K562 (cell line): ENCODE results near the gene TIPIN. TPM values are rescaled to one million over a fixed set of nuclear protein-coding genes. Genes with fewer than 3 reads are reported as not detected.

Experiments
- DMBX1 ChIP-seq: fragments of 250-450 bp; sonication (Bioruptor Pico); IDR thresholded peaks from 2 replicates; pipeline ENCODE4 v1.8.0; 2022; ENCODE audit warnings: inconsistent platforms, mild to moderate bottlenecking, moderate library complexity, borderline replicate concordance
- MYC ChIP-seq, 2 experiments: fragments of 250-450 bp in 1 of 2; sonication (Bioruptor Pico) in 1 of 2; IDR thresholded peaks; 2 replicates each; pipeline versions ENCODE4 v1.5.1 to v1.6.1; 2012 to 2021; ENCODE audit warnings: low read depth in 2 of 2, borderline replicate concordance in 1 of 2, improper control_type of control experiment in 1 of 2, low read length in 1 of 2, mild to moderate bottlenecking in 1 of 2, moderate library complexity in 1 of 2
- NCOA1 ChIP-seq: fragments of 450-650 bp; IDR thresholded peaks from 2 replicates; pipeline ENCODE4 v1.6.1; 2016; ENCODE audit warnings: low read depth
- NCOA2 ChIP-seq, 2 experiments: fragments of 450-650 bp; IDR thresholded peaks; 2 replicates each; pipeline ENCODE4 v1.6.1; 2018; ENCODE audit warnings: mild to moderate bottlenecking in 2 of 2, moderate library complexity in 1 of 2; ENCODE audit not compliant: partially characterized antibody in 2 of 2
- RB1 ChIP-seq: fragments of 450-650 bp; IDR thresholded peaks from 2 replicates; pipeline ENCODE4 v1.6.1; 2017; ENCODE audit warnings: low read depth, mild to moderate bottlenecking
- RUNX1 ChIP-seq: sonication (generic); IDR thresholded peaks from 2 replicates; pipeline ENCODE4 v1.6.1; 2016; ENCODE audit warnings: antibody characterized with exemption, low read depth
- SRSF1 ChIP-seq: fragments of 200-400 bp; formaldehyde crosslinking; IDR thresholded peaks from 2 replicates; pipeline ENCODE4 v1.6.1; 2017; ENCODE audit warnings: mild to moderate bottlenecking, low read depth, low read length, moderate library complexity
- STAT5A ChIP-seq: IDR thresholded peaks from 2 replicates; pipeline ENCODE4 v1.6.1; 2012; ENCODE audit warnings: low read length, inconsistent platforms, borderline replicate concordance
- TAF1 ChIP-seq: IDR thresholded peaks from 2 replicates; pipeline ENCODE4 v1.6.1; 2011; ENCODE audit warnings: mild to moderate bottlenecking, low read length, moderate library complexity; ENCODE audit not compliant: insufficient read depth, control insufficient read depth, severe bottlenecking; ENCODE audit errors: extremely low read depth
- TRIM28 ChIP-seq: fragments of 450-650 bp; IDR thresholded peaks from 2 replicates; pipeline ENCODE4 v1.6.1; 2017
- polyA plus RNA-seq, 8 experiments: library from polyadenylated mRNA; depleted of rRNA in 4 of 8; stranded (reverse) in 5 of 8; unstranded in 3 of 8; fragments of >200 nt; fragmentation: Nextera tagmentation in 2 of 8; fragmentation: Illumina TruSeq in 1 of 8; extraction: Ambion mirVana in 2 of 8; extraction: Trizol in 1 of 8; gene quantifications; 2 replicates each; pipeline versions ENCODE4 v1.2.1 to v1.2.3, GENCODE V29; 2011 to 2014; ENCODE audit warnings: inconsistent platforms in 1 of 8, missing spikeins in 1 of 8
- total RNA-seq, 7 experiments: library from RNA; depleted of rRNA in 6 of 7; stranded (reverse); fragments of >200 nt in 6 of 7; fragmentation: Illumina TruSeq in 2 of 7; extraction: Trizol in 2 of 7; gene quantifications; 2 replicates each; pipeline versions ENCODE4 v1.2.1 to v1.2.3, GENCODE V29; 2011 to 2021; ENCODE audit warnings: low replicate concordance in 1 of 7
- TF ChIP-seq, protein P1 (sequence below): fragments of 450-650 bp; IDR thresholded peaks from 2 replicates; pipeline ENCODE4 v1.6.1; 2018; ENCODE audit not compliant: partially characterized antibody
- TF ChIP-seq, protein P2 (sequence below): fragments of 450-650 bp; formaldehyde crosslinking; IDR thresholded peaks from 2 replicates; pipeline ENCODE4 v1.4.0; 2022; ENCODE audit warnings: mild to moderate bottlenecking, moderate library complexity

TIPIN gene
- total and polyA plus RNA-seq, 9 of the 15 experiments (the other 6 are each of a cell fraction or from before 2014, with no cell fraction given): 22.9 to 61.4 (median 42.0) TPM

DNA sequence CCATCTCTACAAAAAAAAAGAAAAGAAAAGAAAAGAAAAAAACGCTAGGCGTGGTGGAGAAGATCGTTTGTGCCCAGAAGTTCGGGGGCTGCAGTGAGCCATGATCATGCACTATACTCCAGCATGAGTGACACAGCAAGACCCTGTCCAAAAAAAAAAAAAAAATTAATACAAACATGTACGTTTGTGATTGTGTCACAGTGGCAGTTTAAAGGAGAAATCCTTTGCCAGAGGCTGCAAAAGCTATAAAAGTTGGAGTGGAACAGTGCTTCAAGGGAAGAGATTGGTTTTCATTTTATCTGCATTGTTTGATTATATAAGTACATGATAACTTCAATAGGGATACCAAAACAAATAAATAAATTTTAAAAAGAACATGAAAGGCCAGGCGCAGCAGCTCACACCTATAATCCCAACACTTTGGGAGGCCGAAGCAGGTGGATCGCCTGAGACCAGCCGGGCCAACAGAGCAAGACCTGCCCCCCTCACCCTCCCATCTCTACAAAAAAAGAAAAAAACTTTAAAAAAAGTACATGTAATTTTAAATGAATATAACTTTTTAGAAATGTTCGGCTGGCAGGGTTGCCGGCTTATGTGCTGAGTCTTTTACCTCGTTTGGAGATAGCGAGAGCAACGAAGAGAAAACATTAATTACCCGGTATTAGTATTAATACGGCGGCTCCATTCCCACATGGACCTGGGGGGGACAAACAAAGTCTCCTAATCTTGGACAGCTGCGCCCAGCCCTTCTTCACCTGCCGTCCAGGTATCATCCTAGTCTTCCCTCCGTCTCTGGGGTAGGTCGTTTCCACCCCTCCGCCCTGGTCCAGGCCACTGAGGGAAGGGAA, 63.7 kb downstream of the TIPIN start (continued):
- no peak for TF ChIP-seq RUNX1
- TF ChIP-seq, protein P1, sequence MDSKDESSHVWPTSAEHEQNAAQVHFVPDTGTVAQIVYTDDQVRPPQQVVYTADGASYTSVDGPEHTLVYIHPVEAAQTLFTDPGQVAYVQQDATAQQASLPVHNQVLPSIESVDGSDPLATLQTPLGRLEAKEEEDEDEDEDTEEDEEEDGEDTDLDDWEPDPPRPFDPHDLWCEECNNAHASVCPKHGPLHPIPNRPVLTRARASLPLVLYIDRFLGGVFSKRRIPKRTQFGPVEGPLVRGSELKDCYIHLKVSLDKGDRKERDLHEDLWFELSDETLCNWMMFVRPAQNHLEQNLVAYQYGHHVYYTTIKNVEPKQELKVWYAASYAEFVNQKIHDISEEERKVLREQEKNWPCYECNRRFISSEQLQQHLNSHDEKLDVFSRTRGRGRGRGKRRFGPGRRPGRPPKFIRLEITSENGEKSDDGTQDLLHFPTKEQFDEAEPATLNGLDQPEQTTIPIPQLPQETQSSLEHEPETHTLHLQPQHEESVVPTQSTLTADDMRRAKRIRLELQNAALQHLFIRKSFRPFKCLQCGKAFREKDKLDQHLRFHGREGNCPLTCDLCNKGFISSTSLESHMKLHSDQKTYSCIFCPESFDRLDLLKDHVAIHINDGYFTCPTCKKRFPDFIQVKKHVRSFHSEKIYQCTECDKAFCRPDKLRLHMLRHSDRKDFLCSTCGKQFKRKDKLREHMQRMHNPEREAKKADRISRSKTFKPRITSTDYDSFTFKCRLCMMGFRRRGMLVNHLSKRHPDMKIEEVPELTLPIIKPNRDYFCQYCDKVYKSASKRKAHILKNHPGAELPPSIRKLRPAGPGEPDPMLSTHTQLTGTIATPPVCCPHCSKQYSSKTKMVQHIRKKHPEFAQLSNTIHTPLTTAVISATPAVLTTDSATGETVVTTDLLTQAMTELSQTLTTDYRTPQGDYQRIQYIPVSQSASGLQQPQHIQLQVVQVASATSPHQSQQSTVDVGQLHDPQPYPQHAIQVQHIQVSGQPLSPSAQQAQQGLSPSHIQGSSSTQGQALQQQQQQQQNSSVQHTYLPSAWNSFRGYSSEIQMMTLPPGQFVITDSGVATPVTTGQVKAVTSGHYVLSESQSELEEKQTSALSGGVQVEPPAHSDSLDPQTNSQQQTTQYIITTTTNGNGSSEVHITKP: peak; percentile 89
- no peak for TF ChIP-seq SRSF1
- no peak for TF ChIP-seq TAF1
- TF ChIP-seq RB1: no peak
- TF ChIP-seq STAT5A: no peak
- 0 out of 2 replicates have a peak, but pooled peaks have one; percentile 16 for TF ChIP-seq DMBX1
- TF ChIP-seq MYC (IDR thresholded peaks at IDR 0.05; ENCODE audit: low read depth, low read length): no peak
- TF ChIP-seq MYC (CRISPR knock-in tag; IDR thresholded peaks at IDR 0.05; ENCODE audit: borderline replicate concordance, low read depth): peak; percentile 47; the same call in 1 of the 2 replicates
- no peak for TF ChIP-seq NCOA1
- TF ChIP-seq TRIM28: 0 out of 2 replicates have a peak, but pooled peaks have one; percentile 8
- TF ChIP-seq NCOA2 (IDR thresholded peaks at IDR 0.05; ENCODE audit: partially characterized antibody in 2 of 2): no peak
- TF ChIP-seq, protein P2, sequence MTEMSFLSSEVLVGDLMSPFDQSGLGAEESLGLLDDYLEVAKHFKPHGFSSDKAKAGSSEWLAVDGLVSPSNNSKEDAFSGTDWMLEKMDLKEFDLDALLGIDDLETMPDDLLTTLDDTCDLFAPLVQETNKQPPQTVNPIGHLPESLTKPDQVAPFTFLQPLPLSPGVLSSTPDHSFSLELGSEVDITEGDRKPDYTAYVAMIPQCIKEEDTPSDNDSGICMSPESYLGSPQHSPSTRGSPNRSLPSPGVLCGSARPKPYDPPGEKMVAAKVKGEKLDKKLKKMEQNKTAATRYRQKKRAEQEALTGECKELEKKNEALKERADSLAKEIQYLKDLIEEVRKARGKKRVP (CRISPR knock-in tag): no peak
